NK-92 (cell line): ENCODE data around the gene CH25H.
"Not testable (repeated sequence)": the region's sequence is repeated elsewhere in the genome, so short reads cannot be mapped to it uniquely, and the experiment has no call there.

Experiments
- DNase-seq: peaks from one replicate; lab custom pipeline; 2025; ENCODE audit not compliant: unreplicated experiment; lab: John Stamatoyannopoulos, UW

The CH25H gene

DNA sequence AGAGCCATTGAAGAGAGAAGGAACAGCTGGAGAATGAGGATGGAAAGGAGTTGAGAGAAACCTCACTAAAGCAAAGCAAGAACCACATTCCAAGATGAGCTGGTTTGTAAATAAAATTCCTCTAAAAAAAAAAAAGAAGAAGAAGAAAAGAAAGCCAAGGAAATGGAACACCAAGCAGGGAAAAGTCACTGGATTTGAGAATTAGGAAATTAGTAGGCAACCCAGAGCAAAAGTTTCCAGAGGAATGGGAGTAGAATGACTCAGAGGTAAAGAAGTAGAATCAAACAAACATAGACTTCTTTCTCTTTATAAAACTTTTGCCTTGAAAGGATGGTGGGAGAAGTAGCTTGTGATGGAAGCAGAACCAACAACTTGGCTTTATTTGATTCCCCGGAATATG, 3.9 kb downstream of the CH25H start:
- no peak for DNase-seq

GRCh38 chr10:89202033-89202425, 5.1 kb downstream of the CH25H start:
- DNase-seq: no peak

DNA sequence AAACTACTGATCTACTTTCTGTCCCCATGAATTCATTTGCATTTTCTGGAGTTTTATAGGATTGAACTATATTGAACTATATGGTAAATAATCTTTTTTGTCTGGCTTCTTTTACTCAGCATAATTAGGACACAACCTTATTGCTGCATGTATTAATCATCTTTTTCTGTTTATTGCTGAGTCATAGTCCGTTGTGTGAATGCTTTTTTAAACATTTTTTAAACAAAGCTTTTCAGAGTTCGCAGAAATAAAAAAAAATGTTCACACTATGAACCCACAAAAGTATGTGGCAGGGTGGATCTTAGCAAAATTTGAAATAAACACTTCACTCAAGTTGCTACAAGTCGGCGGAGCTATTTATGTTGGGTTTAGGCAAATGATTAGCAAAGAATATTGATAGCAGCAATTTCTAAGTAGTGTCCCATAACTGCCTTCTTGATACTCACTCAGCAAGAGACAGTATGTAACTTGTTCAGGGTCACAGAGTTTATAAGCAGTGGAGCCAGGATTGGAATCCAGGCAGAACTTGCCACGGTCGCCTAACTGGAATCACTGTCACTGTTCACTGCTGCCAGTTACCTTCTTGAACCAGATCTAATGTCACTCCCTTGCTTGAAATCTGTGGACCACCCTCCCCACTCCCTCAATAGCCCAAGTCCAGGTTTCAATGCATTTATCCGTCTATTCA, 5.6 kb downstream of the CH25H start:
- no peak for DNase-seq

GRCh38 chr10:89197473-89197872, 9.6 kb downstream of the CH25H start:
- DNase-seq: no peak

- DNase-seq: not testable (repeated sequence)
Measured at GRCh38 chr10:89191301-89191700, 15.8 kb downstream of the CH25H start.

- no peak for DNase-seq
Measured at GRCh38 chr10:89189211-89189734, 17.8 kb downstream of the CH25H start.

DNA sequence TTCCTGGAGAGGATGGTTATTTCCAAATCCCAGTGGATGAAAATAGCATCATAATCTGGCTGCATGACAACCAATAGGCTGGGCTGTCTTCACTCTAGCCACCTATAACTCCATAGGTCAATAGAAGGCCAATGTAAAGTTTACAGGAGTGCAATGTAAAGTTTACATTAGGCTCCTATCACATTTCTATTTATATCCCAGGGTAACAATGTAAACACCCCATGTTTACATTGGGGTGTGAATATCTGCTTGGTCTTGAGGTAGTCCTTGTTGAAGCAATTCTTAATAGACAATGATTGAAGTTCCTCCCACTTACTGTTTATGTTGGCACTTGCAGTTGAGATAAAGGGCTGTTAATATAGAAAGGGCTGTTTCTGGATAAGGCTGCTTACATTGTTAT, 21.5 kb downstream of the CH25H start:
- DNase-seq: no peak

- DNase-seq: no peak
Measured at GRCh38 chr10:89184638-89185037, 22.5 kb downstream of the CH25H start.

- DNase-seq: no peak
Measured at GRCh38 chr10:89183571-89183970, 23.5 kb downstream of the CH25H start.

- no peak for DNase-seq
Measured at GRCh38 chr10:89182894-89183293, 24.2 kb downstream of the CH25H start.

GRCh38 chr10:89175816-89176215, 31.3 kb downstream of the CH25H start:
- no peak for DNase-seq

GRCh38 chr10:89173075-89173474, 34.0 kb downstream of the CH25H start:
- DNase-seq: no peak

DNA sequence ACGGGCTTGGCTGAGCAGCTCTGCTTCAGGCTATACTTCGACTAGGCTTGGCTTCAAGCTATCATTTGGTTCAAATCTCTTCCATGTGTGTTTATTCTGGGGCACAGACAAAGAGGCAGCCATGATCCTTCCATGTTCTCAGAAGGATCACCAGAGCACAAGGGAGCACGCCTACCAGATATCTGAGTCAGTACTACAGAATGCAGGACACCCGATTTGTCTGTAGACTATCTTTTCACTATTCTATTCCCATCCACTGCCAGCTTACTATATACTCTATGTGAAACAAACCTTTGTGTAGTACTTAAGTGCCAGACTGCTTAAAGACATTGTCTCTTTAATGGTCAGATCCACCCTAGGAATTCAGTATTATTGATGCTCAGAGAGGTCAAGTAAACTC, 35.1 kb downstream of the CH25H start:
- DNase-seq: no peak

DNA sequence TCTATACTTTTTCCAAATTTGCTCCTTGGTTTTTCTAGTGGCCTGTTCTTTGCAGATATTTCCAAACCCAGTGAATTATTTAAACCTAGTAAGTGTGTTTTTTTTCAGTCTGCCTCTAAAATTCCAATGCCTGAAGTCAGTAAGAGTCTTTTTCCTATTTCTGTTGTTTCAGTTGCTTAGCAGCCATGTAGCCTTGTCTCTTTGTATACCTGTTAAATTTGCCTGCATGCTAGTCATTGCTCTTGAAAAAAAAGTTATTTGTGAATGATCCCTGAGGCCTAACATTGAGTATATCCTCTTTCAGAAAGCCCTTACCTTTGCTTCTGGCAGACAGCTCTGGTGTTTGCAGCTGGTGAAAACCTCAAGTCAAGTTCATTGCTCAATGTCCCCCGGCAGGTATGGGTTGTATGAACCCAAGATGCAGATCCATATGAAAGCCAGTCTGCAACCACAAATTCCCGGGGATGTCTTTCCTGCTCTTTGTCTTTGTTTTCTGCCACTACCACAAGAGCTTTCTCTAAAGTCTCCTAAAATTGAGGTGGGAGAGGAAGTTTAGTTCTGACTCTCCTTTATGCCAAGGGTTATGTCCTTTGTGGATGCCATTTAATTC, 35.7 kb downstream of the CH25H start:
- no peak for DNase-seq

DNA sequence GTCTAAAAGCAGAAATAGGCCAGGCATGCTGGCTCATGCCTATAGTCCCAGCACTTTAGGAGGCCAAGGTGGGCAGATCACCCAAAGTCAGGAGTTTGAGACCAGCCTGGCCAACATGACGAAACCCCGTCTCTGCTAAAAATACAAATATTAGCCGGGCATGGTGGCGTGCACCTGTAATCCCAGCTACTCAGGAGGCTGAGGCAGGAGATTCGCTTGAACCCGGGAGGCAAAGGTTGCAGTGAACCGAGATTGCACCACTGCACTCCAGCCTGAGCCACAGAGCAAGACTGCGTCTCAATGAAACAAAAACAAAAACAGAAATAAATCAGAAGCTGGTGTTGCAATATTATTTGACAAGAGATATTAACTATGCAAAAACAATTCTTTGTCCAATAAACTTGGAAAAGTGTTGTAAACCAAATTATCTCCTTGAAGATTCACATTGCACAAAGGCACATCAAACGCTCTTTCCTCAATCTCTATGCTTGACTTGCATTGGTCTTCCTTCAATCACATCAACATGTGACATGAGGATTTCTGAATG, 38.7 kb downstream of the CH25H start:
- not testable (repeated sequence) for DNase-seq

DNA sequence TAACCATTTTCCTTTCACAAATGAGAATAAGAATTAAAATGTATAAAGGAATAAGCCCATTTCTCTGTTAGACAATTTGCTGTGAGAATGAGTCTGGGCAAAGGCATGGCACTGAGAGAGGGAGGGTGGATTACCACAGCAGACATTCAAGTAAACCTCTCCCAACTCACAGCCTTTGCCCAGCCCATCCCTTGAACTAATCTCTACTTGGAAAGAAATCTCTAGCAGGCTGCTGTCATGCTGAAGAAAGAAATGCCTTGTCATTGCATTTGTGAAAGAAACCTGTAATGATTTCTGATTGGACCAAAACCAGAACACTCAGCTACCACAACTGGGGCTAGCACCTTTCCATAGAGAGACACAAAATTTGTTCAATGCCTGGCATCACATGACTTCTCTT, 39.2 kb downstream of the CH25H start:
- no peak for DNase-seq

DNA sequence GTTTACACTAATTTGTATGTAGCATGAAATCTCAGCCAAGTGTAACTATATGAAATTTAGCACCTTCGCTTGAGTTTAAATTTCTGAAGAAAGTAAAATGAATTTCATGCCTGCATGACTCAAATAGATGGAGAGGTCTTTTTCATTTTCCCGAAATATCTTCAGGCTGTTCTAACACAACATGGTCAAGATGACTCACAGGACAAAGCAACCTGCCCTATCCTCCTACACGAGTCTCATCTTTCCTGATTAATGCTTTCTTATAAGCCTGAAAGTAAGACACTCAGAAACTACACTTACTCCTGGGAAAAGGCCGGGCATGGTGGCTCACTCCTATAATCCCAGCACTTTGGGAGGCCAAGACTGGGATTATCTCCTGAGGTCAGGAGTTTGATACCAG, 41.2 kb downstream of the CH25H start:
- DNase-seq: no peak

- no peak for DNase-seq
Measured at GRCh38 chr10:89164920-89165319, 42.2 kb downstream of the CH25H start.

- no peak for DNase-seq
Measured at GRCh38 chr10:89164080-89164479, 43.0 kb downstream of the CH25H start.

DNA sequence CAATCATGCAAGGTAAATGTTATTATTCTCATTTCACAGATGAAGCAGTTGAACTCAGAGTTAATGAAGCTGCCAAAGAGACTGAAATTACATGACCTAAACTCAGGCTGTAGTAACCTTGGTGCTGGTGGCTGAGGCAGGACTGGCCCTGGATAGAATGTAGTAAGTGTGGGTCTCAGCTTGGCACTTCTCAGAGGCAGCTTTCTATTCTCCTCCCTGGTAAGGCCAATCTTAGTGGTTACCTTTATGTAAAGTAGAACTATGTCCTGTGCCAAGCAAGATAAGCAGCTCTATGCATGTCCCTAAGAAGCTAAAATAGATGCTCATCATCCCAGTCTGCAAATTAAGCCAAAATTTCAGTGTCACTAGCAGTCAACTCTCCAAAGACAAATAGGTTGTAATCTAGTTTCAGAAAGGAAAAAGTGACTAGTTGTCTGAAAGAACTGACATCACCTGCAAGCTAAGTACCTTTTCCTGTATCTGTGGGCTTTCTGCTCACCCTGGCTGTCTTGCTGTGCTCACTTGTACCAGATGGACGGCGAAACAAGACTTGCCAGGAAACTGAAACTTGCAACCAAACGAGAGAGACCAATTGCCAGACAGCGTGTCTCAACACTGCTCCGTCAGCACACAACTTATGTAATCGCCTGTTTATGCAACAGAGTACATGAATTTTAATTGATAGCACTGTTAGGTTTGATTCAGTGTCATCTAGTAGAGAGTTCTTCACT, 43.7 kb downstream of the CH25H start:
- no peak for DNase-seq

DNA sequence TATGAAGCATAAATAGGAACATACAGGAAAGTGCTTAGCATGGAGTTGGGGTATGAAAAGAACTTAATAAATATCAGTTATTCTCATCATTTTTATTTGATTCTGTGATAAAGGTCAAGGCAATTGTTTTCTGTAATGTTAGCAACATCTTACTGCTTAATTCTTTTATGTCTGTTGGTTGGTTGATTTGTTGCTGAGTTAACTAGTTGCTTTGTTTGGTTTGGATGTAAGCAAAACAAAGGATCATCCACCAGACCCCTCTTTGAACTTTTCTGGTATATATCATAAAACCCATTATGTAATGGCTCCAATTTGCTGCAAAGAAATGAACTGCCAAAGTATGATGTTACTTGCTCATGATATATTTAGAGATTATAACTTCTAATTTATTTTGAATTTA, 44.5 kb downstream of the CH25H start:
- no peak for DNase-seq

DNA sequence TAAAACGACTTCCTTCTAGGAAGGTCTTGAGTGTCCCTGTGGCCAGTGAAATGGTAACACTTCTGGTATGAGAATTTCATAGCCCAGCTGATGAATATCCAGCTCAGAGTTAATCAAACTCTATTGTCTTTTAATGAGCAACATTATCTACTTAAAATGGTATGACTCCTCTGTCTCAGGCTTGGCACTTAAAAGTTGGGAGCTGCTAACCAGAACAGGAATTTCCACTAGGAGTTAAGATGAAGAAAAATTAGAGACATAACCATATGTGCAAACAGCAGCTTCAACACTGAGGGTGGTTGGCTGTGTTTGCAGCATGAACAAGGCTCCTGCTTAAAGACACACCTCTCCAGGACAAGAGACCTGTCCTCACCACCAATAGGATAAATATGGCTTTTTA, 46.8 kb downstream of the CH25H start:
- DNase-seq: no peak
